ENCODE data around the gene CD8A.

The CD8A gene

DNA sequence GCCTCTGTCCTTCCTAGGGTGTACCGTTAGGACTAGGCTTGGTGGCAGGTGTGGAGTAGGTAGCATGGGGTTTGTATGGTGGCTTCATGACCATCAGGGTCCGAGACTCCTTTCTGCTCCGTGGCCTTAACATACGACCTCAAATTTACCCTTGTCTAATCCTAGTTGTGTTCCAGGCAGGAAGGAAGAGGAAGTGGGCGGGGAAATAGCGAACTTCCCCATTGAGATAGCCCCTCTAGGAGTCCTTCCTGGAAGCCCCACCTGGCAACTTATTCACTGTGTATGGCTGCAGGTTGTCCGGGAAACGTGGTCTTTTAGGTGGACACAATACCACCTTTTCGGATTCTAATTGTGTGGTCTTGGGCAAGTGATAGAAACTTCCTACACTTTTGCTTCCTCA is 9.3 kb downstream of the CD8A start:
- DNase-seq, result no peak

GRCh38 chr2:86779971-86780370 is 10.7 kb downstream of the CD8A start:
- no peak for DNase-seq

GRCh38 chr2:86778957-86779356 is 11.8 kb downstream of the CD8A start:
- DNase-seq, result no peak

DNA sequence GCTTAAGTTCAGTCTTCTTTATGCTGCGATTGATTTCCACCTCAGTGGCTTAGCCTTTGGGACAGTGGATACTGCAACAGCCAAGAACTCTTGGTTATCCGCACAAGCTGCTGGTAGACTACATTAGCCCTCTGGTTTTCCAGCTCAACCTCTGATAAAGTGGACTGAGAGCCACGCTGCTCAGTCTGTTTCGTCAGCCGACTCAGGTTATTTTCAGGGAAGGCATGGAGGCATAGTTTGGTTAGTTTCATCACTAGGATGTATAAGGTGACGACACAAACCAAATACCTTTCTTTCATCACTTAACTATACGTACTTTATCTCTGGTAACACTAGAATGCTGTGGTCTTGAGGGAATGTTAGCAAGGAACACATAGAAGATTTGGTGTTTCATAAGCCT is 14.2 kb downstream of the CD8A start:
- no peak for DNase-seq

GRCh38 chr2:86775338-86775737 is 15.4 kb downstream of the CD8A start:
- no peak for DNase-seq

DNA sequence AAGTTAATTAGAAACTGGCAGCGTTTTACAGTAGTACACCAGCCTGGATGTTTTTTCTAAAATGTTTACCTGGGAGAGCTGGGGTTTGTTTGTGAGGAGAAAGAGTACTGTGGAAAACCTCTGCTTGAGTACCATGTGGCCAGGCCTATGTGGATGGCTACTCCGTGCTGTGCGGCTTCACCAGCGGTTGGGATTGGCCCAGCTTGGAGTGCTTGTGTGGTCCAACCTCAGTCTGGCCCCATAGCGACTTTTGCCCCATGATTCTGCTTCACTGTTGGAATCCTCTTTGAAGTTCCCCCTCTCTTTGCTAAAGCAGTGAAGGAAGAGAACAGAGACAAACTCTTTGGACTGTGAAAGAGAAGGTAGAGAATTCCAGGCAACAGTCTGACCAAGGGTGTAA is 15.9 kb downstream of the CD8A start:
- no peak for DNase-seq

DNA sequence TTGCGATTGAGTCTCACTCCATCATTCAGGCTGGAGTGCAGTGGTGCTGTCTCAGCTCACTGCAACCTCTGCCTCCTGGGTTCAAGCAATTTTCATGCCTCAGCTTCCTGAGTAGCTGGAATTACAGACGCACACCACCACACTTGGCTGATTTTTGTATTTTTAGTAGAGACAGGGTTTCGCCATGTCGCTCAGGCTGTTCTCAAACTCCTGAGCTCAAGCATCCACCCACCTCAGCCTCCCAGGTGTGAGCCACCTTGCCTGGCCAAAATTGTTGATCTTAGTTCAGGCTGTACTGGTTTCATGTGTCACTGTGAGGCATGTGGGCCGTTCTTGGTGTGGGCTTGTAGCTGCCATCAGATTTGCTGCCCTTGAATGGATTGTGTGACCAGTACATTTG is 18.1 kb downstream of the CD8A start:
- DNase-seq, result no peak

GRCh38 chr2:86770816-86771301 is 19.9 kb downstream of the CD8A start:
- DNase-seq, result no peak

DNA sequence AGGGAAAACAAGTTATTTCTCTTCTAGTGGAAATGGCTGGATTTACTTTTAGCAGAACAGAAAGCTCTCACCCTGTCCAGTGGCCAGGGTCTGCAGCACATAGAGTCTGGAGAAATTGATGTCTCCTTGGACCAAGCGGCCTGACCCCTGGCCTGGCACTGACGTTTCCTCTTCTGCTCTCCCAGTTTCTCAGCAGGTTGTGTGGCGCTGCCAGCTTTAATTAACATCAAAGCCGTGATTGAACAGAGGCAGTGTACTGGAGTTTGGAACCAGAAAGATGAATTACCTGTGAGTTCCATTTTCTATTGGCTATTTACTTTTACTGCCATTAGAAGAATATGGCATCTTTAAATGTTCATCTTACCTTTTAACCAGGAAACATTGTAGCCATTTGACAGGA is 20.9 kb downstream of the CD8A start:
- DNase-seq, result peak in 3 of 58 donors; percentile 2 to 18 (median 12)

GRCh38 chr2:86768189-86768949 is 22.3 kb downstream of the CD8A start:
- DNase-seq, result no peak

DNA sequence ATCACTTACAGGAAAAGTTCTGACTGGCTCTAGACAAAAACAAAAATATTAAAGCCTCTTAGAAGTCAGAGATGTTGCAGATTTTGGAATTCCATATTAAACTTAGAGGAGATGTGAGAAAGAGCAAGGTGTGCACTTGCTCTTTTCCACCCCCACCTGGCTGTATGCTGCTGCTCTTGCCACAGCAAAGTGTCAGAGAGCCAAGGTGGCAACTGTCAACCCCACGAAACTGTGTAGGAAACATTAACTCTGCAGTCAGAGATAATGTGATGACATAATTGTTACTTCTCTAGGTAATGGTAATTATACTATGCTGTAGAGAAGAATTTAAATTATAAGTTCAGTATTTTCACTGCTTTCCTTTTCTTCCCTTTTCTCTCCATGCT is 25.4 kb downstream of the CD8A start:
- no peak for DNase-seq

GRCh38 chr2:86764661-86765309 is 25.9 kb downstream of the CD8A start:
- peak in 5 of 58 donors; percentile 4 to 56 (median 18) for DNase-seq

- no peak for DNase-seq
Observed at GRCh38 chr2:86760371-86760770, 30.3 kb downstream of the CD8A start.

DNA sequence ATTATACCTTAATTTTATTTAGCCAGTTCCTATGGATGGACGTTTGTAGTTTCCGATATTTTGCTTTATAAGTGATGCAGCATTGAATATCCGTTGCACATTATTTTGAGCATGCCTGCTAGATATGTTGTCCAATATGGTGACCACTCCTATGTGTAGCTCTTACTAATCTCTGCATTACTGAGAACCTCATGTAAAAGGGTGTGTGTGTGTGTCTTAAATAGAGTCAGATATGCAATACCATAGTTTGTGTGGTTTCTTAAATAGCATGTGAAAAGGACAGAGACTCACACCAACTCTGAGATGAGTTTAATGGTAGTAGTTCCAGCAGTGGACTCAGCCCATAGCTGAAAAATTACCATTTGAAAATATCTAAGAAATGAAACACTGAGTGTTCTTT is 32.3 kb downstream of the CD8A start:
- DNase-seq, result no peak

GRCh38 chr2:86753606-86754005 is 37.1 kb downstream of the CD8A start:
- DNase-seq, result peak in 1 of 58 donors; percentile 25

GRCh38 chr2:86752934-86753333 is 37.8 kb downstream of the CD8A start:
- no peak for DNase-seq

- no peak for DNase-seq
Observed at GRCh38 chr2:86751778-86752177, 38.9 kb downstream of the CD8A start.

GRCh38 chr2:86750240-86750839 is 40.4 kb downstream of the CD8A start:
- DNase-seq, result no peak

DNA sequence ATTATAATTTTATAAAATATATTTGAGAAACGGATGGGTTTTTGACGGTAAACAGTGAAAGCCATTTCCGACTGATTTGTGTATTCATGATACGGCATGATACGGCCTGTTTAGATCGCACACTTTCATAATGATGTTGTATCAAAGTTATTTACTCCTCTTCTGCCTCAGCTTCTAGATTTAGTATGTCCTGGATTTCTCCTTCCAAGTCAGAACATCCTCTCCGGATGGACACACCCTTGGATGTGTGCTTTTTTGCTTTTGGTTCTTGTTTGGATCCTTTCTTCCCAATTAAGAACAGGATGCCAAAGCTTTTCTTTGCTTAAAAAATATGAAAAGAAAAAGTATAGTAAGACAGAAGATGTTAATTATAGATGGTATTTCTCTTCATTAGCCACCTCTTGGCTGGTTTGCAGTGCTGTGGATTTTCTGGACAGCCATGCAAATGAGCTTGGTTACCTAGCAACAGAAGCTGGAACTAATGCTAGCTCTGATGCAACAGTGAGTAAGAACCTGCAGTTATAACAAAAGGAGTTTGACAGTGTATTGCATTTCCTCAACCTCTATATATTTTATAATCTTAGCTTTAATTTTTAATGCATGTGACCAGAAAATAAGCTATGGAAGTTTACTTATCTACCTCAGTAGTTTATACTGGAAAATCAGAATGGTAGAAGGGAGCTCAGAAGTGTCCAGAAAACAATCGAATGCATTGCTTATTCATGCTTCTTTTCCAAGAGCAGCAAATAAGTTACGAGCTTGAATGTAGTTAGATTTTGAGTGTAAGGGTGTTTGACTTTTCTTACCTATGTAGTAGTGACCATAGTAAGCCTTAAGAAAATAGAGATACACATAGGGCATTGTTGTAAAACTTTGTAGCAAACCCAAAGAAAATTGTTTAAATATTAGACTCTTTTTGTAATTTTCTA is 42.7 kb downstream of the CD8A start:
- DNase-seq, result peak in 31 of 58 donors; percentile 0 to 80 (median 35)

GRCh38 chr2:86746939-86747338 is 43.8 kb downstream of the CD8A start:
- no peak for DNase-seq

DNA sequence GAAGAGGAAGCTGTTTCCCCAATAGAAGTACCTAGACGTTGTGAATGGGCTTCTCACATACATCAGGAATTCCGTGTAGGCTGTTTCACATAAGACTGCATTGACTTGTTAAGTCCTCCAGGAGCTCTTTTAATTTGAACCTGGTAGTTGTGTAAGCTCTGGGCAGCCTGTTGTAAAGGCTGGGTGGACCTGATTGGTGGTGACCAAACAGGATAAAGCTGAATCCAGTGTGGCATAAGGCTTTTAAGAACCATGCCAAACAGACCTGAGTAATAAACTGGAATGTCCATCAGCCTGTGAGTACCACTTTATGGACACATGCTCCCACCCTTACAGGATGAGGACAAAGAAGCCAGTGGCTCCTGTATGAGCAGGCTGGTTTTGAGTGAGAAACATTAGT is 46.6 kb downstream of the CD8A start:
- DNase-seq, result no peak
